NCI-H2227 (cell line): ENCODE measurements around the gene ZMYM2.

ENCODE experiments used
- DNase-seq: peaks from one replicate; lab custom pipeline; 2025; ENCODE audit not compliant: unreplicated experiment; lab: John Stamatoyannopoulos, UW

Gene ZMYM2

GRCh38 chr13:20131057-20131832 lies 172.7 kb downstream of the ZMYM2 start:
- DNase-seq, result no peak

GRCh38 chr13:20132052-20132634 lies 173.6 kb downstream of the ZMYM2 start:
- no peak for DNase-seq

GRCh38 chr13:20134732-20135131 lies 176.2 kb downstream of the ZMYM2 start:
- no peak for DNase-seq

GRCh38 chr13:20136781-20137703 lies 178.5 kb downstream of the ZMYM2 start:
- no peak for DNase-seq

GRCh38 chr13:20137875-20138274 lies 179.3 kb downstream of the ZMYM2 start:
- no peak for DNase-seq

GRCh38 chr13:20140487-20140886 lies 182.0 kb downstream of the ZMYM2 start:
- DNase-seq, result no peak
